ENCODE data around the gene SLFN5. TPM values are rescaled to one million over a fixed set of nuclear protein-coding genes. Genes with fewer than 3 reads are reported as not detected.

SLFN5 gene
- polyA plus RNA-seq, 1 experiment: 32.6 TPM

GRCh38 chr17:35245196-35245486 is 2.3 kb downstream of the SLFN5 start:
- H3K27me3 ChIP-seq (ENCODE audit: control insufficient read depth, insufficient read depth, low read length): no peaks in the 10 kb centered on the region
- ChIA-PET POLR2A (no interaction called here), CTCF (interaction anchor here (1.4 kb wide), 1 partner anchor 289 kb away, joined by 3 read pairs; no protein-coding TSS in a partner anchor)
- DNase-seq (ENCODE audit: low read depth): peak; percentile 78
- peaks cover 4% of the 10 kb centered on the region for H3K36me3 ChIP-seq (ENCODE audit: control insufficient read depth, insufficient read depth, low read length)
- TF ChIP-seq, protein P1, sequence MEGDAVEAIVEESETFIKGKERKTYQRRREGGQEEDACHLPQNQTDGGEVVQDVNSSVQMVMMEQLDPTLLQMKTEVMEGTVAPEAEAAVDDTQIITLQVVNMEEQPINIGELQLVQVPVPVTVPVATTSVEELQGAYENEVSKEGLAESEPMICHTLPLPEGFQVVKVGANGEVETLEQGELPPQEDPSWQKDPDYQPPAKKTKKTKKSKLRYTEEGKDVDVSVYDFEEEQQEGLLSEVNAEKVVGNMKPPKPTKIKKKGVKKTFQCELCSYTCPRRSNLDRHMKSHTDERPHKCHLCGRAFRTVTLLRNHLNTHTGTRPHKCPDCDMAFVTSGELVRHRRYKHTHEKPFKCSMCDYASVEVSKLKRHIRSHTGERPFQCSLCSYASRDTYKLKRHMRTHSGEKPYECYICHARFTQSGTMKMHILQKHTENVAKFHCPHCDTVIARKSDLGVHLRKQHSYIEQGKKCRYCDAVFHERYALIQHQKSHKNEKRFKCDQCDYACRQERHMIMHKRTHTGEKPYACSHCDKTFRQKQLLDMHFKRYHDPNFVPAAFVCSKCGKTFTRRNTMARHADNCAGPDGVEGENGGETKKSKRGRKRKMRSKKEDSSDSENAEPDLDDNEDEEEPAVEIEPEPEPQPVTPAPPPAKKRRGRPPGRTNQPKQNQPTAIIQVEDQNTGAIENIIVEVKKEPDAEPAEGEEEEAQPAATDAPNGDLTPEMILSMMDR (IDR thresholded peaks at IDR 0.05; ENCODE audit: insufficient read depth, low read depth, low read length): no peak
- H3K4me3 ChIP-seq (ENCODE audit: low read depth, low read length): peak overlapping the region; percentile 91

DNA sequence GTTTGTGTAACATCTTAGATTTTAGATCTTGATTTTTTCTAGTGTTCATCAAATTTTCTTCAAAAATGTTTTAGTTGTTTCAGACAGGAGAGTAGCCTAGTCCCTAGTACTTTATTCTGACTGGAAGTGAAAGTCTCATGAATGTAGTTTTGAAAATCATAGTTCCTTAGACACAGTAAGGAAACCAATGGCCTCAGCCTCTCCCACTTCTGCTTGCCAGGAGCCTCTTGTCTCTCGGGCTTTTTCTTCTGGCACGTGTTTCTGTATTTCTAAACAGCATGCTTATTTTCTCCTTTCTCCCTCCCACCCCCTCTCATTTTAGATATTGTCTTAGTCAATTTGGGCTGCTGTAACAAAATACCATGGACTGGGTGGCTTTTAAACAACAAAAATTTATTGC is 9.8 kb downstream of the SLFN5 start:
- ChIA-PET CTCF (no interaction called here), POLR2A (no interaction called here)
- H3K27me3 ChIP-seq (ENCODE audit: control insufficient read depth, insufficient read depth, low read length): no peaks in the 10 kb centered on the region
- no peak for DNase-seq (ENCODE audit: low read depth)
- no peak overlapping the region for H3K4me3 ChIP-seq (ENCODE audit: low read depth, low read length)
- peaks cover 3% of the 10 kb centered on the region for H3K36me3 ChIP-seq (ENCODE audit: control insufficient read depth, insufficient read depth, low read length)
- TF ChIP-seq, protein P1 (IDR thresholded peaks at IDR 0.05; ENCODE audit: insufficient read depth, low read depth, low read length): no peak

- ChIA-PET CTCF (no interaction called here), POLR2A (no interaction called here)
- Histone ChIP-seq H3K36me3 (ENCODE audit: control insufficient read depth, insufficient read depth, low read length) (peaks cover 3% of the 10 kb centered on the region; the same call in 1 of the 2 replicates), H3K27me3 (ENCODE audit: control insufficient read depth, insufficient read depth, low read length) (no peaks in the 10 kb centered on the region), H3K4me3 (ENCODE audit: low read depth, low read length) (no peak overlapping the region)
- TF ChIP-seq, protein P1 (IDR thresholded peaks at IDR 0.05; ENCODE audit: insufficient read depth, low read depth, low read length): no peak
- DNase-seq (ENCODE audit: low read depth): peak; percentile 88
Measured at GRCh38 chr17:35254107-35254773, 11.4 kb downstream of the SLFN5 start.

- H3K36me3 ChIP-seq (ENCODE audit: control insufficient read depth, insufficient read depth, low read length): peaks cover 8% of the 10 kb centered on the region
- DNase-seq (ENCODE audit: low read depth): no peak
- no peak overlapping the region for H3K4me3 ChIP-seq (ENCODE audit: low read depth, low read length)
- no peaks in the 10 kb centered on the region for H3K27me3 ChIP-seq (ENCODE audit: control insufficient read depth, insufficient read depth, low read length)
- TF ChIP-seq, protein P1 (IDR thresholded peaks at IDR 0.05; ENCODE audit: insufficient read depth, low read depth, low read length): no peak
- CTCF ChIA-PET: no interaction called here
- POLR2A ChIA-PET: no interaction called here
Measured at GRCh38 chr17:35255316-35255715, 12.4 kb downstream of the SLFN5 start.

GRCh38 chr17:35256629-35257028 is 13.8 kb downstream of the SLFN5 start:
- ChIA-PET POLR2A (no interaction called here), CTCF (interaction anchor here (1.2 to 2.1 kb wide), 3 partner anchors 10 to 277 kb away, joined by 3 to 8 read pairs (median 6); no protein-coding TSS in a partner anchor)
- no peak for DNase-seq (ENCODE audit: low read depth)
- H3K36me3 ChIP-seq (ENCODE audit: control insufficient read depth, insufficient read depth, low read length): peaks cover 13% of the 10 kb centered on the region
- H3K4me3 ChIP-seq (ENCODE audit: low read depth, low read length): no peak overlapping the region
- no peaks in the 10 kb centered on the region for H3K27me3 ChIP-seq (ENCODE audit: control insufficient read depth, insufficient read depth, low read length)
- TF ChIP-seq, protein P1 (IDR thresholded peaks at IDR 0.05; ENCODE audit: insufficient read depth, low read depth, low read length): no peak
